ENCODE data around the gene TMEM205.

Gene TMEM205

GRCh38 chr19:11300811-11301120 lies 45.3 kb downstream of the TMEM205 start:
- H3K9ac ChIP-seq (ENCODE audit: low read length): no peak overlapping the region
- no peak overlapping the region for H3K4me3 ChIP-seq (ENCODE audit: insufficient read depth, low read length, poor library complexity, severe bottlenecking)
- H3K27ac ChIP-seq (ENCODE audit: low read depth, low read length): no peak overlapping the region
- no peaks in the 10 kb centered on the region for H3K79me2 ChIP-seq (ENCODE audit: insufficient read depth, low read length)
- no peak for TF ChIP-seq EZH2phosphoT487 (conservative IDR thresholded peaks at IDR 0.05; ENCODE audit: low read length)
- TF ChIP-seq, protein P1, sequence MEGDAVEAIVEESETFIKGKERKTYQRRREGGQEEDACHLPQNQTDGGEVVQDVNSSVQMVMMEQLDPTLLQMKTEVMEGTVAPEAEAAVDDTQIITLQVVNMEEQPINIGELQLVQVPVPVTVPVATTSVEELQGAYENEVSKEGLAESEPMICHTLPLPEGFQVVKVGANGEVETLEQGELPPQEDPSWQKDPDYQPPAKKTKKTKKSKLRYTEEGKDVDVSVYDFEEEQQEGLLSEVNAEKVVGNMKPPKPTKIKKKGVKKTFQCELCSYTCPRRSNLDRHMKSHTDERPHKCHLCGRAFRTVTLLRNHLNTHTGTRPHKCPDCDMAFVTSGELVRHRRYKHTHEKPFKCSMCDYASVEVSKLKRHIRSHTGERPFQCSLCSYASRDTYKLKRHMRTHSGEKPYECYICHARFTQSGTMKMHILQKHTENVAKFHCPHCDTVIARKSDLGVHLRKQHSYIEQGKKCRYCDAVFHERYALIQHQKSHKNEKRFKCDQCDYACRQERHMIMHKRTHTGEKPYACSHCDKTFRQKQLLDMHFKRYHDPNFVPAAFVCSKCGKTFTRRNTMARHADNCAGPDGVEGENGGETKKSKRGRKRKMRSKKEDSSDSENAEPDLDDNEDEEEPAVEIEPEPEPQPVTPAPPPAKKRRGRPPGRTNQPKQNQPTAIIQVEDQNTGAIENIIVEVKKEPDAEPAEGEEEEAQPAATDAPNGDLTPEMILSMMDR (IDR thresholded peaks at IDR 0.05; ENCODE audit: insufficient read depth, low read length, poor library complexity, severe bottlenecking): no peak
- H3K36me3 ChIP-seq (ENCODE audit: low read length): no peaks in the 10 kb centered on the region
- no peaks in the 10 kb centered on the region for H3K9me3 ChIP-seq (ENCODE audit: insufficient read depth, low read length)
- H4K20me1 ChIP-seq (ENCODE audit: low read depth, low read length): no peaks in the 10 kb centered on the region
- H3K27me3 ChIP-seq (ENCODE audit: low read length): no peaks in the 10 kb centered on the region
- no peaks in the 10 kb centered on the region for H3K9me2 ChIP-seq (replicated peaks; ENCODE audit: insufficient read depth, low read length)
- no peaks in the 10 kb centered on the region for H3F3A ChIP-seq (ENCODE audit: insufficient read depth)
- H2AFZ ChIP-seq (ENCODE audit: low read depth, low read length, severe bottlenecking): no peak overlapping the region
- H3K4me2 ChIP-seq (ENCODE audit: low read depth, low read length, poor library complexity, severe bottlenecking): no peak overlapping the region

GRCh38 chr19:11299946-11300810 lies 45.9 kb downstream of the TMEM205 start:
- no peaks in the 10 kb centered on the region for H3K9me2 ChIP-seq (replicated peaks; ENCODE audit: insufficient read depth, low read length)
- no peaks in the 10 kb centered on the region for H4K20me1 ChIP-seq (ENCODE audit: low read depth, low read length)
- no peak overlapping the region for H3K9ac ChIP-seq (ENCODE audit: low read length)
- H3K4me2 ChIP-seq (ENCODE audit: low read depth, low read length, poor library complexity, severe bottlenecking): no peak overlapping the region
- no peaks in the 10 kb centered on the region for H3K27me3 ChIP-seq (ENCODE audit: low read length)
- H3K9me3 ChIP-seq (ENCODE audit: insufficient read depth, low read length): no peaks in the 10 kb centered on the region
- no peak overlapping the region for H3K4me3 ChIP-seq (ENCODE audit: insufficient read depth, low read length, poor library complexity, severe bottlenecking)
- TF ChIP-seq, protein P1 (IDR thresholded peaks at IDR 0.05; ENCODE audit: insufficient read depth, low read length, poor library complexity, severe bottlenecking): no peak
- no peak for TF ChIP-seq EZH2phosphoT487 (conservative IDR thresholded peaks at IDR 0.05; ENCODE audit: low read length)
- H3K79me2 ChIP-seq (ENCODE audit: insufficient read depth, low read length): no peaks in the 10 kb centered on the region
- H3K27ac ChIP-seq (ENCODE audit: low read depth, low read length): no peak overlapping the region
- H3K36me3 ChIP-seq (ENCODE audit: low read length): no peaks in the 10 kb centered on the region
- H2AFZ ChIP-seq (ENCODE audit: low read depth, low read length, severe bottlenecking): no peak overlapping the region
- no peaks in the 10 kb centered on the region for H3F3A ChIP-seq (ENCODE audit: insufficient read depth)

DNA sequence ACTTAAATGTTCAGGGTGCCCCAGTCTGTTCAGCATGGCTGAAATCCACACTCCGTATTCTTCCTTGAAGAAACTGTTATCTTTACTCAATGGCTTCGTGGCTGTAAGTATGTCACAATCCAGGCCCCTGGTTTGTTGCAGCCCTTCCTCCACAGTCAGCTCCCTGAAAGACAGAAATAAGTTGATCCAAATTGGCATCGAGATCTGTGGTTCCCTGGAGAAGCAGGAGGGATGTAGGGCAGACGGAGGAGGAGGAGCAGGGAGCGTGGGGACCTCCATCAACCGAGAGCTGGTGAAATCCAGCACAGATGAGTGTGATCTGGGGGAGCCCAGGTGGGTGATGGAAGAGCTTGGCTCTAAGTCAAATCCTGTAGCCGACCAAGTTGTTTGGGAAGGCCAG lies 49.8 kb downstream of the TMEM205 start:
- Histone ChIP-seq H3K79me2 (ENCODE audit: insufficient read depth, low read length) (no peaks in the 10 kb centered on the region), H3F3A (ENCODE audit: insufficient read depth) (no peaks in the 10 kb centered on the region), H3K27ac (ENCODE audit: low read depth, low read length) (no peak overlapping the region), H3K4me3 (ENCODE audit: insufficient read depth, low read length, poor library complexity, severe bottlenecking) (no peak overlapping the region), H3K9ac (ENCODE audit: low read length) (no peak overlapping the region), H3K4me2 (ENCODE audit: low read depth, low read length, poor library complexity, severe bottlenecking) (no peak overlapping the region), H3K36me3 (ENCODE audit: low read length) (no peaks in the 10 kb centered on the region), H4K20me1 (ENCODE audit: low read depth, low read length) (no peaks in the 10 kb centered on the region), H3K9me2 (replicated peaks; ENCODE audit: insufficient read depth, low read length) (no peaks in the 10 kb centered on the region), H3K27me3 (ENCODE audit: low read length) (no peaks in the 10 kb centered on the region), H3K9me3 (ENCODE audit: insufficient read depth, low read length) (no peaks in the 10 kb centered on the region), H2AFZ (ENCODE audit: low read depth, low read length, severe bottlenecking) (no peak overlapping the region)
- TF ChIP-seq EZH2phosphoT487 (conservative IDR thresholded peaks at IDR 0.05; ENCODE audit: low read length): no peak
- TF ChIP-seq, protein P1 (IDR thresholded peaks at IDR 0.05; ENCODE audit: insufficient read depth, low read length, poor library complexity, severe bottlenecking): no peak

Measured in SU-DHL-6 (cell line).